IPS-18c (cell line): ENCODE measurements around the gene SBK3.
"Not testable (repeated sequence)": the region's sequence is repeated elsewhere in the genome, so short reads cannot be mapped to it uniquely, and the experiment has no call there.

Experiments used
- H3K4me3 ChIP-seq: 2 replicates; pipeline ENCODE4 v1.7.0; 2013; ENCODE audit warnings: low read depth, mild to moderate bottlenecking, low read length, moderate library complexity; ENCODE audit not compliant: insufficient read depth
- H3K9me3 ChIP-seq: one replicate; pipeline ENCODE4 v1.6.1; 2013; ENCODE audit warnings: mild to moderate bottlenecking, low read length, moderate library complexity; ENCODE audit not compliant: control insufficient read depth, insufficient read depth

The SBK3 gene

GRCh38 chr19:55502197-55502952 is 43.0 kb downstream of the SBK3 start:
- H3K9me3 ChIP-seq: peaks cover 7% of the 10 kb centered on the region
- H3K4me3 ChIP-seq: no peak overlapping the region

DNA sequence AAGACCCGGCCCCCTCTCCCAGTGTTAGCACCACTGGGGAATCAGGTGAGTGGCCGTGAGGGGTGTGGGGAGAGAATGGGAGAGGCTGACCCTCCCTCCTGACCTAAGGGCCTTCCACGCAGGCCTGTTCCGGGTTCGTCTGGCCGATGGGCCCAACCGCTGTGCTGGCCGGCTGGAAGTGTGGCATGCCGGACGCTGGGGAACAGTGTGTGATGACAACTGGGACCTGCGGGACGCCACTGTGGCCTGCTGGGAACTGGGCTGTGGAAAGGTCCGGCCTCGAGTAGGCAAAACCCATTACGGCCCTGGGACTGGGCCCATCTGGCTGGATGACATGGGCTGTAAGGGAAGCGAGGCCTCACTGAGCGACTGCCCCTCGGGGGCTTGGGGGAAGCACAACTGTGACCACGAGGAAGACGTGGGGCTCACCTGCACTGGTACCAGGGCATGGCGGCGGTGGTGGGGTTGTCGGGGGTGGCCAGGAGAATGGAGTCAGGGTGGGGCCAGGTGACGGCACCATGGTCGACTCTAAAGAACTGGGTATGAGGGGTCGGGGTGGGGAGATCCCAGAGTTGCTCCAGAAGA is 44.9 kb downstream of the SBK3 start:
- Histone ChIP-seq H3K9me3 (peaks cover 7% of the 10 kb centered on the region), H3K4me3 (no peak overlapping the region)

- Histone ChIP-seq H3K9me3 (peaks cover 4% of the 10 kb centered on the region), H3K4me3 (no peak overlapping the region)
Measured at GRCh38 chr19:55498246-55498840, 47.0 kb downstream of the SBK3 start.

DNA sequence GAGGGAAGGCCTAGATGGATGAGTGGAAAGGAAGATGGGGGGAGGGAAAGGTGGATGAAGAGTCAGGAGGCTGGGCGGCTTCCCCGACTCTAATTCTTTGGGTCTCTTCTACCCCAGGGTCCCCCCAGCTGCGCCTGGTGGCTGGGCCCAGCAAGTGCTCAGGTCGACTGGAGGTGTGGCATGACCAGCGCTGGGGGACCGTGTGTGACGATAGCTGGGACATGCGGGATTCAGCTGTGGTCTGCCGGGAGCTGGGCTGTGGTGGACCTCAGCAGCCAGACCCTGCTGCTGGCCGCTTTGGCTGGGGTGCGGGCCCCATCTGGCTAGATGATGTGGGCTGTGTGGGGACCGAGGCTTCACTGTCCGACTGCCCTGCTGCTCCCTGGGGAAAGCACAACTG is 47.6 kb downstream of the SBK3 start:
- Histone ChIP-seq H3K9me3 (no peaks in the 10 kb centered on the region), H3K4me3 (no peak overlapping the region)

GRCh38 chr19:55496820-55497219 is 48.5 kb downstream of the SBK3 start:
- H3K9me3 ChIP-seq, H3K4me3 ChIP-seq: not testable (repeated sequence)

DNA sequence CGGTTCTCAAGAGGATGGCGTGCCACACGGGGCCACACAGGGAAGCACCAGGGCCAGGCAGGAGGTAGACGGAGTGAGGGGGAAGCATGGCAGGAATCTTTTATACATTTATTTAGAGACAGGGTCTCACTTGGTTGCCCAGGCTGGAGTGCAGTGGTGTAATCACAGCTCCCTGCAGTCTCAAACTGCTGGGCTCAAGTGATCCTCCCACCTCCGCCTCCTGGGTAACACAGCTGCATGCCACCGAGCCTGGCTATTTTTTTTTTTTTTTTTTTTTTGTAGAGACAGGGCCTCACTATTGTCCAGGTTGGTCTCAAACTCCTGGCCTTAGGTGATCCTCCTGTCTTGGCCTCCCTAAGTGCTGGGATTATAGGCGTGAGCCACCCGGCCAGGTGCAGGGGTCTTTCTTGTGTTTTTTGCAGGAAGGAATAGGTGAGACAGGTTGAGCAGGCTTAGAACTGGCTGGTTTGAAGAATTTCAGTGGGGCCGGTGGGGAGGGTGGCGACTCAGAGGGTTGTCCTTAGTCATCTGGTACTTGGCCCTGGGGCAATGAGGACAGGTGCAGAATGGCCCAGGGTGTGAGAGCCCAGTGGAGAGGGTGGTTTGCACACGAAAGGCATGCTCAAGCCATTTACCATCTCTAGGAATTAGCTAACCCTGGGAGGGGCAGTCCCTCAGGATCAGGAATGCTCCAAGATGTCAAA is 49.5 kb downstream of the SBK3 start:
- no peaks in the 10 kb centered on the region for H3K9me3 ChIP-seq
- no peak overlapping the region for H3K4me3 ChIP-seq

- no peaks in the 10 kb centered on the region for H3K9me3 ChIP-seq
- no peak overlapping the region for H3K4me3 ChIP-seq
Measured at GRCh38 chr19:55494172-55494761, 51.1 kb downstream of the SBK3 start.

GRCh38 chr19:55493645-55494171 is 51.6 kb downstream of the SBK3 start:
- Histone ChIP-seq H3K9me3 (no peaks in the 10 kb centered on the region), H3K4me3 (no peak overlapping the region)

- Histone ChIP-seq H3K9me3 (no peaks in the 10 kb centered on the region), H3K4me3 (no peak overlapping the region)
Measured at GRCh38 chr19:55493052-55493644, 52.2 kb downstream of the SBK3 start.

DNA sequence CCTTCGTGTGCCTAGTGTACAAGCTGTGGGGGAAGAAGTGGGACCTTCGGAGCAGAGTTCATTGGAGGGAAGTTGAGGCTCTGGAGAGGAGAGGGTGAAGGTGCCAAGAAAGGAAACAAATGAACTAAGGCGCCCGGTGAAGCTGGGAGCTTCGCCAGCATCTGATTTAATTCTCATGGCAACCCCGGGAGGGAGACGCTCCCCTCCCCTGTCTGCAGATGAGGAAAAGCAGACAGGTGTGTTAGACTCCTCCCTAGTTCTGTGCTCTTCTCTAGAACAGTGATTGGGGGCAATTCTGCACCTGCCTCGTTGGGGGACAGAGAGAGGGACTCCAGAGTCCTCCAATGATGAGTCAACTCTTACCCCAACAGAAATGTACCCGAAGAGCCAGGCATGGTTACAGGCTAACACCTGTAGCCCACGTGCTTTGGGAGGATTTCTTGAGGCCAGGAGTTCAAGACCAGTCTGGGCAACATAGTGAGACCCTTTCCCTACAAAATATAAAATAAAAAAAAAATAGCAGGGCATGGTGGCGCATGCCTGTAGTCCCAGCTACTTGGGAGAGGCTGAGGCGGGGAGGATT is 52.9 kb downstream of the SBK3 start:
- Histone ChIP-seq H3K9me3 (no peaks in the 10 kb centered on the region), H3K4me3 (no peak overlapping the region)

DNA sequence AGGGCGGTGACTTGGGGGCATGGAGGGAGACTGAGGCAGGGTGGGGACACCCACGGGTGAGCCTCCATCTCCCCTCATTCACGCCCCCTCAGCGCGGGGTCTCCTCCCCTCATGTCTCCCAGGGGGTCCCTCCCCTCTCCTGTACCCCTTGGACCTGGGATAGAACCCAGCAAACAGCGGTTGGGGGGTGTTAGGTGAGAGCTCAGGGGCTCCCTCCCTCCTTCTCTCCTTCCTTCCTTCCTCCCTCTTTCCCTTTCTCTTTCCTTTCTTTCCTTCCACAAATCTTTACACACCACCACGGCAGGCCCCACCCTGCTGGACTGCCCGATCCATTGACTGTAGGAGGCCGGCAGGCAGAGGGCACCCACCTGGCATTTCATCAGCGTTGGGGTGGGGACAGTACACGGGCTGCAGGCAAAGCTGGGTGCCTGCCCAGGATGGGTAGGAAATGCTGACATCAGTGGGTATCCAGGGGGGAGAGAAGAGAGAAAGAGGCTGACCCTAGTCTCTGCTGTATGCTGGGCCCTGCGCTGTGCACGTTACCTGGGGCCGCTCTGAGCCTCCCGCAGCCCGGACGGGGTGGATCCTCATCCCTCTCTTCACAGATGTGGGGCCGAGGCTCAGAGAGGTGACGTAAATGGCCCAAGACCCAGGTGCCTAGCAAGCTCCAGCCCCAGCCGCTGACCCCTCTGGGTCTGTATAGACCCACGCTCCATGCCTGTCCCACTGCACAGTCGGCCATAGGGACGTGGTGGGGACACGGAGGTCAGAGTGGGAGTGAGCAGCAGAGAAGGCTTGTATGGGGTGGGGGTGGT is 53.6 kb downstream of the SBK3 start:
- Histone ChIP-seq H3K4me3 (no peak overlapping the region), H3K9me3 (no peaks in the 10 kb centered on the region)
